Gastroesophageal sphincter (tissue), 4 donors: ENCODE measurements around the gene LPIN1. TPM values are rescaled to one million over a fixed set of nuclear protein-coding genes. Genes with fewer than 3 reads are reported as not detected.

Experiments
- ATAC-seq: fragments of 150-250 bp; one replicate; pipeline ENCODE4 v1.9.1; 2016; ENCODE audit warnings: mild to moderate bottlenecking, moderate library complexity
- H3K27ac ChIP-seq, 4 donors: fragments of 200-600 bp; sonication (generic) in 3 of 4; 1 replicate in 3 of 4; 2 replicates in 1 of 4; pipeline ENCODE4 v1.5.1; 2016 to 2019
- H3K27me3 ChIP-seq: fragments of 200-600 bp; sonication (generic); one replicate; pipeline ENCODE4 v1.5.1; 2019
- H3K36me3 ChIP-seq, 2 donors: fragments of 200-600 bp; sonication (generic); one replicate each; pipeline ENCODE4 v1.5.1; 2019; ENCODE audit warnings: control low read depth in 1 of 2
- H3K4me1 ChIP-seq, 3 donors: fragments of 200-600 bp; sonication (generic); 1 replicate in 2 of 3; 2 replicates in 1 of 3; pipeline ENCODE4 v1.5.1; 2016 to 2019; ENCODE audit warnings: control low read depth in 2 of 3
- H3K4me3 ChIP-seq, 2 donors: fragments of 200-600 bp; sonication (generic); one replicate each; pipeline ENCODE4 v1.5.1; 2019; ENCODE audit warnings: mild to moderate bottlenecking in 1 of 2, moderate library complexity in 1 of 2
- H3K9me3 ChIP-seq, 3 donors: fragments of 200-600 bp; sonication (generic); one replicate each; pipeline ENCODE4 v1.5.1; 2017 to 2019; ENCODE audit warnings: control low read depth in 2 of 3
- EP300 ChIP-seq: sonication (generic); formaldehyde crosslinking; IDR thresholded peaks from one replicate; pipeline ENCODE4 v1.6.1; 2017; ENCODE audit warnings: antibody characterized with exemption, mild to moderate bottlenecking
- POLR2A ChIP-seq, 2 donors: fragments of 450-650 bp; IDR thresholded peaks; one replicate each; pipeline ENCODE4 v1.6.1; 2017; ENCODE audit warnings: antibody characterized with exemption in 2 of 2, mild to moderate bottlenecking in 2 of 2, moderate library complexity in 1 of 2
- POLR2AphosphoS5 ChIP-seq: sonication (generic); formaldehyde crosslinking; IDR thresholded peaks from one replicate; pipeline ENCODE4 v1.6.1; 2017; ENCODE audit warnings: antibody characterized with exemption
- WGBS, 2 donors: methylation state at CpG; one replicate each; pipeline ENCODE4 v1.1.5; 2018; ENCODE audit warnings: low coverage in 1 of 2; 5-methylcytosine and 5-hydroxymethylcytosine counted together
- total RNA-seq, 4 donors: library from RNA; depleted of rRNA; stranded (reverse); fragments of >200 nt; gene quantifications; one replicate each; pipeline ENCODE4 v1.1.0, GENCODE V29; 2016
- TF ChIP-seq, protein P1 (sequence below), 4 experiments: fragments of 200-600 bp in 2 of 4; fragments of 450-650 bp in 2 of 4; sonication (generic) in 1 of 4; IDR thresholded peaks; one replicate each; pipeline ENCODE4 v1.5.1; 2017 to 2019; ENCODE audit warnings: antibody characterized with exemption in 4 of 4, mild to moderate bottlenecking in 2 of 4, moderate library complexity in 2 of 4

Gene LPIN1
- total RNA-seq, 4 donors from 2014 or later = 47.3 to 70.1 (median 50.0) TPM

DNA sequence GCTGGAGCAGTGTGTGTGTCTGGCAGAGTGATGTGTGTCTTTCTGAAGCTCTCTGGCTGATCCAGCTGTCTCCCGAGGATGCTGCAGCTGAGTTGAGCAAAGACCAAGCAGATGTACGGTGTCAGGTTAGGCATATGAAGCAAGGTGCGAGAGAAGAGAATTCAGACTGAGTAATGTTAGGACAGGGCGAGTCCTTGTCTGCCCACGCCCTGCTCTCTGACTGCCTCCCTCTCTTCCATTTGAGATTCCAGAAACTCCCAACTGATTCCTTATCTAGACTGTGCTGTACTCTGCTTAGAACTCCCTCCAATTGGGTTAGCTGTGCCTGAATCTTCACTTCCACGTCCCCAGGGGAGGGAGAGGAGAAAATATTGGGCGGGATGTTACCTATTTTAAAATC is 25.7 kb upstream of the LPIN1 start:
- TF ChIP-seq EP300 (no peak), POLR2A (IDR thresholded peaks at IDR 0.05) (no peak), POLR2AphosphoS5 (no peak)
- TF ChIP-seq, protein P1, sequence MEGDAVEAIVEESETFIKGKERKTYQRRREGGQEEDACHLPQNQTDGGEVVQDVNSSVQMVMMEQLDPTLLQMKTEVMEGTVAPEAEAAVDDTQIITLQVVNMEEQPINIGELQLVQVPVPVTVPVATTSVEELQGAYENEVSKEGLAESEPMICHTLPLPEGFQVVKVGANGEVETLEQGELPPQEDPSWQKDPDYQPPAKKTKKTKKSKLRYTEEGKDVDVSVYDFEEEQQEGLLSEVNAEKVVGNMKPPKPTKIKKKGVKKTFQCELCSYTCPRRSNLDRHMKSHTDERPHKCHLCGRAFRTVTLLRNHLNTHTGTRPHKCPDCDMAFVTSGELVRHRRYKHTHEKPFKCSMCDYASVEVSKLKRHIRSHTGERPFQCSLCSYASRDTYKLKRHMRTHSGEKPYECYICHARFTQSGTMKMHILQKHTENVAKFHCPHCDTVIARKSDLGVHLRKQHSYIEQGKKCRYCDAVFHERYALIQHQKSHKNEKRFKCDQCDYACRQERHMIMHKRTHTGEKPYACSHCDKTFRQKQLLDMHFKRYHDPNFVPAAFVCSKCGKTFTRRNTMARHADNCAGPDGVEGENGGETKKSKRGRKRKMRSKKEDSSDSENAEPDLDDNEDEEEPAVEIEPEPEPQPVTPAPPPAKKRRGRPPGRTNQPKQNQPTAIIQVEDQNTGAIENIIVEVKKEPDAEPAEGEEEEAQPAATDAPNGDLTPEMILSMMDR (IDR thresholded peaks at IDR 0.05) = no peak
- WGBS, 2 donors = 79% methylated on average over 7 of the region's 7 CpGs
- no peaks in the 10 kb centered on the region for H3K36me3 ChIP-seq
- H3K9me3 ChIP-seq = no peaks in the 10 kb centered on the region
- H3K4me1 ChIP-seq = peaks cover 0 to 4% (median 0%) of the 10 kb centered on the region in 3 donors
- no peak for ATAC-seq
- H3K27me3 ChIP-seq = no peaks in the 10 kb centered on the region
- H3K27ac ChIP-seq = no peak overlapping the region
- H3K4me3 ChIP-seq = no peak overlapping the region

GRCh38 chr2:11722292-11723060 is 24.0 kb upstream of the LPIN1 start:
- ATAC-seq = no peak

GRCh38 chr2:11723061-11723371 is 23.4 kb upstream of the LPIN1 start:
- Histone ChIP-seq H3K4me1 (no peaks in the 10 kb centered on the region), H3K27ac (no peak overlapping the region), H3K9me3 (no peaks in the 10 kb centered on the region), H3K4me3 (no peak overlapping the region), H3K27me3 (no peaks in the 10 kb centered on the region), H3K36me3 (no peaks in the 10 kb centered on the region)
- no peak for ATAC-seq
- TF ChIP-seq POLR2A (IDR thresholded peaks at IDR 0.05) (no peak), EP300 (no peak), POLR2AphosphoS5 (no peak)
- TF ChIP-seq, protein P1 (IDR thresholded peaks at IDR 0.05) = no peak

More at GRCh38 chr2:11722292-11723060, 24.0 kb upstream of the LPIN1 start:
- H3K9me3 ChIP-seq = no peaks in the 10 kb centered on the region
- no peak overlapping the region for H3K4me3 ChIP-seq
- H3K4me1 ChIP-seq = no peaks in the 10 kb centered on the region
- H3K27me3 ChIP-seq = no peaks in the 10 kb centered on the region
- H3K27ac ChIP-seq = no peak overlapping the region
- 79 to 81% methylated on average over 2 of the region's 3 CpGs for WGBS, 2 donors
- no peaks in the 10 kb centered on the region for H3K36me3 ChIP-seq
- TF ChIP-seq POLR2A (IDR thresholded peaks at IDR 0.05) (no peak), EP300 (no peak), POLR2AphosphoS5 (no peak)
- TF ChIP-seq, protein P1 (IDR thresholded peaks at IDR 0.05) = no peak

DNA sequence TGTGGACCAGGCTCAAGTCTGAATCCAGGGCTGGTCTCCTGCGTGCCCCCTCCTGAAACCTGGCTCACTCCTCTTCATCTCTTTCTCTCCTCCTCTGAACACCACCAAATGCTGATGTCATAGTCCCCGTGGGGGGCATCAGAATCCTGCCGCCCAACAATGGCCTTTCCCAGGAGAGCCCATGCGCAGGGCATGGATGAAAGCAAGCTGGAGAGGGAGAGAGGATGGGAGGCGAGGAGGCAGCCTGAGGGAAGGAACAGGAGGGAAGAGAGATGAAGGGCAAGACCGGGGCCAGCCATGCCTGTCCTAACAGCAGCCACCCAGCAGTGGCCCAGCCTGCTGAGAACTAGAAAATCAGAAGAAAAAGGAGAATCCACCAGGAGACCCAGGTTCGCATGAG is 22.3 kb upstream of the LPIN1 start:
- 83% methylated on average over 1 of the region's 7 CpGs; no CpG with 5 or more reads in 1 of the 2 donors for WGBS, 2 donors
- Histone ChIP-seq H3K4me3 (no peak overlapping the region), H3K4me1 (no peaks in the 10 kb centered on the region), H3K36me3 (no peaks in the 10 kb centered on the region), H3K27ac (no peak overlapping the region), H3K9me3 (no peaks in the 10 kb centered on the region), H3K27me3 (no peaks in the 10 kb centered on the region)
- no peak for ATAC-seq
- TF ChIP-seq POLR2A (IDR thresholded peaks at IDR 0.05) = no peak
- no peak for TF ChIP-seq EP300
- TF ChIP-seq, protein P1 (IDR thresholded peaks at IDR 0.05) = no peak
- no peak for TF ChIP-seq POLR2AphosphoS5

DNA sequence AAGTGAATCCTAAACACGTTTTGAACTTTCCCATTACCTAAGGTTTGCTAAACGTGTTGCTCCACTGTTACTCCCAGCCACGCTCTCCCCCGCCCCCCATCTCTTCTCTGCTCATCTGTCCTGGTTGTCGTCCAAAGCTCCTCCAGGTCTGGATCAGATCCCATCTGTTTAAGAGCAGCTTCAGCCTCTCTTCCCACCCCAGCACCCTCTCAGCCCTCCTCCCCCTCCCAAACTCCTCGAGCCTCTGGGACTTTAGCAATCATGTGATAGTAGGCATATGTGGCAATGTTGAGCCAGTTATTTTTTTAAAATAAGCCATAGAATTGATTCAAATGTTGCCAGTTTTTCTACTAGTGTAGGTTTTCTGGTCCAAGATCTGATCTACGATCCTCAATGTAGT is 20.0 kb upstream of the LPIN1 start:
- Histone ChIP-seq H3K9me3 (no peaks in the 10 kb centered on the region), H3K27me3 (no peaks in the 10 kb centered on the region), H3K36me3 (no peaks in the 10 kb centered on the region), H3K4me1 (no peaks in the 10 kb centered on the region), H3K27ac (no peak overlapping the region), H3K4me3 (no peak overlapping the region)
- ATAC-seq = no peak
- no peak for TF ChIP-seq POLR2A (IDR thresholded peaks at IDR 0.05)
- no peak for TF ChIP-seq POLR2AphosphoS5
- no peak for TF ChIP-seq EP300
- TF ChIP-seq, protein P1 (IDR thresholded peaks at IDR 0.05) = no peak
- 18 to 25% methylated on average over 7 of the region's 7 CpGs for WGBS, 2 donors
